IPS-15b (cell line): ENCODE data around the gene OR2A5.
"Not testable (repeated sequence)": the region's sequence is repeated elsewhere in the genome, so short reads cannot be mapped to it uniquely, and the experiment has no call there.

Experiments
- H3K27me3 ChIP-seq: one replicate; pipeline ENCODE4 v1.6.1; 2013; ENCODE audit warnings: low read length; ENCODE audit not compliant: control insufficient read depth, insufficient read depth
- H3K36me3 ChIP-seq: one replicate; pipeline ENCODE4 v1.6.1; 2013; ENCODE audit warnings: low read length; ENCODE audit not compliant: control insufficient read depth, insufficient read depth
- H3K4me1 ChIP-seq: one replicate; pipeline ENCODE4 v1.6.1; 2013; ENCODE audit warnings: mild to moderate bottlenecking, low read length; ENCODE audit not compliant: control insufficient read depth, insufficient read depth
- H3K4me3 ChIP-seq: one replicate; pipeline ENCODE4 v1.5.1; 2013; ENCODE audit warnings: low read depth, low read length
- H3K9ac ChIP-seq: one replicate; pipeline ENCODE4 v1.6.1; 2013; ENCODE audit warnings: low read depth, mild to moderate bottlenecking, low read length
- H3K9me3 ChIP-seq: one replicate; pipeline ENCODE4 v1.6.1; 2013; ENCODE audit warnings: mild to moderate bottlenecking, low read length; ENCODE audit not compliant: control insufficient read depth, insufficient read depth

OR2A5 gene

DNA sequence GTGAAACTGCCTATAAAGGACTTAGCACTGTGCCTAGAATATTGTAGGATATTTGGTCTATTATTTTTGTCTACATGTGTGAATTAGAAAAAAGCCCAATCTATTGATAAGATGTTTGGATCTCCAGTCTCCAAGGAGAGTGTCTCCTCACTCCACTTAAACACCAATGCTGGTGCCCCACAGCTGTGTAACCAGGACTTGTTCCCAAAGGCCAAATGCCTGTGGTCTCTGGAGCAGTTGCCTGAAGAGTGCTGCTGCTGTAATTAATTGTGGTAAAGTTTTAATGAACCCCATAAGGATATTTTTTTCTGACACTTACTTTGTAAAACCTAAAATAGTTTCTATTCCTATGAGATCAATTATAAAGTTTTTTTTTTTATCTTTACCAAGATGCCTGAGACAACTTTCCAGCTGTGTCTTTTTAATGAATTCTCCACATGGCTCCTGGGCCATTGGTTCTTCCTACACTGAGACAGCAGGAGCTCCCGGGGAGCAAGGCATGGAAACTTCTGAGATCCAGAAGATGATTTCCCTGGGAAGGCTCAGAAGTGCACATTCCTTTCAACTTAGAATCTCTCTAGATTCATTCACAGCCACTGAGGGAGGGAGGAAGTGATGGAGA is 11.2 kb upstream of the OR2A5 start:
- H3K36me3 ChIP-seq, result no peaks in the 10 kb centered on the region

DNA sequence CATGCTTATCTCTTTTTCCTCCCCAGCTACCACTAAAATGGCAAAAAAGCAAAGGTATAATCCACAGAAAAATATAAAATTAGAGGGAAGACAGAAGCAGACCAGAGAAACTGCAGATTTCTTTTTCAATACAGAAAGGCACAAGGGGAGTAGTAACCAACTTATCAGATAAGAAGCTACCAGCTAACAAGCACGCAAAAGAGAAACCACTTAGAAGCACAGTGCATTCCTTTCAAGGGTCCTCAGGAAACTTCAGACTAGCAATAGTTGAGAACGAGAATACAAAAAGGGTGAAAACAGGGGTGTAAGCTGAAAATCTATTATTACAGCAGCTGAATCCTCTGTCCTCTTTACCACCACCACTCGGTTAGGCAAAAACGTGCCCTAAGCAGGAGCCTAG is 9.9 kb upstream of the OR2A5 start:
- H3K9ac ChIP-seq, result no peak overlapping the region
- no peaks in the 10 kb centered on the region for H3K27me3 ChIP-seq
- no peaks in the 10 kb centered on the region for H3K36me3 ChIP-seq
- H3K4me1 ChIP-seq, result no peaks in the 10 kb centered on the region
- H3K9me3 ChIP-seq, result no peaks in the 10 kb centered on the region
- H3K4me3 ChIP-seq, result no peak overlapping the region

More for the DNA sequence above, 11.2 kb upstream of the OR2A5 start:
- no peaks in the 10 kb centered on the region for H3K9me3 ChIP-seq
- no peaks in the 10 kb centered on the region for H3K27me3 ChIP-seq
- H3K4me3 ChIP-seq, result no peak overlapping the region
- no peaks in the 10 kb centered on the region for H3K4me1 ChIP-seq
- H3K9ac ChIP-seq, result no peak overlapping the region

DNA sequence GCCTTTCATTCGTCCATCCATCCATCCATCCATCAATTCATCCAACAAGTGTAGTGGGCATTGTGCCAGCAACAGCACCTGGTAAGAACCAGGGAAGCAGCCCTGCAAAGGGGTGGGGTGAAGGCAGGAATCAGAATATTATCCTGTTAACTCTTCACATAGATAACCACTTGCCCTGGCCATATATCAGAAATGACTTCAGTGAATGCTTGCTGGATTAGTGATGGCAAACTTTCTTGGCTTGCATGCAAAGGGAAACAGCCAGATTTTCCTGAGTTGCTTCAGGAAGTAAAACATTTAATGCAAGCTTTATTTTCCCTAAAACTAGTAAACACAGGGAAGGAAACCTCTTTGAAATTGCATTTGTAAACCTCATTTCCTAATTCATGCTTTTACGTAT is 743 bp downstream of the OR2A5 start:
- H3K9ac ChIP-seq, result no peak overlapping the region
- H3K27me3 ChIP-seq, result no peaks in the 10 kb centered on the region
- H3K4me3 ChIP-seq, result no peak overlapping the region
- no peaks in the 10 kb centered on the region for H3K36me3 ChIP-seq
- H3K9me3 ChIP-seq, result no peaks in the 10 kb centered on the region
- no peaks in the 10 kb centered on the region for H3K4me1 ChIP-seq

DNA sequence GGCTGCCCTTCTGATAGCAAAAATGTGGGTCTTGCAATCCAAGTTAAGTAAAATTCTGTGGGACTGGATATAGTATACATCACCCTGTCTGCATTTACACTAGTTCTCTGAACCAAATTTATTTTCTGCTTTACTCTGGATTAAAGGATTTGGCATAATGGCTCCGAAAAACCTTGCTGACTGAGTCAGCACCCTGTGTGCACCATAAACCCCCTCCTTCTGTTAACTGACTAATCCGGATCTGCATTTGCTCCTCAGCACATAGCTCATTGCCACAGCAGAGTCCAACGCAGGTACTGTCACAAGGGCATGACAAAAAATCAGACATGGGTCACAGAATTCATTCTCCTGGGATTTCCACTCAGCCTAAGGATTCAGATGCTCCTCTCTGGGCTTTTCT is 1.3 kb downstream of the OR2A5 start:
- Histone ChIP-seq H3K9me3 (no peaks in the 10 kb centered on the region), H3K4me1 (no peaks in the 10 kb centered on the region), H3K4me3 (no peak overlapping the region), H3K9ac (no peak overlapping the region), H3K27me3 (no peaks in the 10 kb centered on the region), H3K36me3 (no peaks in the 10 kb centered on the region)

DNA sequence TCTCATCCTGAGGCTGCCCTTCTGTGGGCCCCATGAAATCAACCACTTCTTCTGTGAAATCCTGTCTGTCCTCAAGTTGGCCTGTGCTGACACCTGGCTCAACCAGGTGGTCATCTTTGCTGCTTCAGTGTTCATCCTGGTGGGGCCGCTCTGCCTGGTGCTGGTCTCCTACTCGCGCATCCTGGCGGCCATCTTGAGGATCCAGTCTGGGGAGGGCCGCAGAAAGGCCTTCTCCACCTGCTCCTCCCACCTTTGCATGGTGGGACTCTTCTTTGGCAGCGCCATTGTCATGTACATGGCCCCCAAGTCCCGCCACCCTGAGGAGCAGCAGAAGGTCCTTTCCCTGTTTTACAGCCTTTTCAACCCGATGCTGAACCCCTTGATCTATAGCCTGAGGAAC is 2.1 kb downstream of the OR2A5 start:
- H3K27me3 ChIP-seq, H3K9me3 ChIP-seq, H3K9ac ChIP-seq, H3K4me1 ChIP-seq, H3K4me3 ChIP-seq, H3K36me3 ChIP-seq: not testable (repeated sequence)

DNA sequence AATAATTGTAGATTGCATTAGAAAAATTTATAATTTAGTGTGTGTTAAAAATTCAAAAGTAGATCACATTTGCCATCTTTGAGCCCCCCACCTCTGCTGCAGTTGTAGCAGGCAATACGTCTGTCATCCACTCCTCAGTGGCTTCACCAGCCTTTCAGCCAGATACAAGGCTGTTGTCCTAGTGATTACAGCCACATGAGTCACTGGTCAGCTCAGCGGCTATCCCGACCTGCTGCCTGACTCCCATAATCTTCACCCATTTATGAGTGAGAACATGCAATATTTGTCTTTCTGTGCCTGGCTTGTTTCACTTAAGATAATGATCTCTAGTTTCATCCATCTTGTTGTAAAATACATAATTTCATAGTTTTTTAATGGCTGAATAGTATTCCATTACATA is 9.2 kb downstream of the OR2A5 start:
- Histone ChIP-seq H3K4me3 (no peak overlapping the region), H3K4me1 (no peaks in the 10 kb centered on the region), H3K9me3 (no peaks in the 10 kb centered on the region), H3K27me3 (no peaks in the 10 kb centered on the region), H3K36me3 (no peaks in the 10 kb centered on the region), H3K9ac (no peak overlapping the region)

DNA sequence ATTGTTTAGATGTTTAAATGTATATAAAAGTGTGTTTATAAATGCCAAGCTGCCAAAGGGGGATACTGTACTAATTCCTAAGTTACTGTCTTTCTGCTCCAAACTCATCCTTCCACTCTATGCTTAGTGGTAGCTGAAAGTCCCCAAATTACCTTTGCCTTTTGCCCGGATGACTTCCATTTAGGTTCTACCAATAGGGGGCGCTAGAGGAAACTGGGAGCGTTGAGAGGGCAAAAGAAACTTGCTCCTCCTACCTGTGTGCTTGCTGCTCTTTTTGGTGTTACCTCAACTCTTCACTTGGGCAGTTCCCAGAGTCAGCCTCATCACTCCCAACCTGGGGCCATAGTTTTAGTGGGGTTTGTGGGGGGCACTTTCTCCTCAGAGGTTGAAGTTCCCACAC is 15.0 kb downstream of the OR2A5 start:
- Histone ChIP-seq H3K4me1 (no peaks in the 10 kb centered on the region), H3K9me3 (no peaks in the 10 kb centered on the region), H3K27me3 (no peaks in the 10 kb centered on the region), H3K36me3 (no peaks in the 10 kb centered on the region), H3K4me3 (no peak overlapping the region), H3K9ac (no peak overlapping the region)

DNA sequence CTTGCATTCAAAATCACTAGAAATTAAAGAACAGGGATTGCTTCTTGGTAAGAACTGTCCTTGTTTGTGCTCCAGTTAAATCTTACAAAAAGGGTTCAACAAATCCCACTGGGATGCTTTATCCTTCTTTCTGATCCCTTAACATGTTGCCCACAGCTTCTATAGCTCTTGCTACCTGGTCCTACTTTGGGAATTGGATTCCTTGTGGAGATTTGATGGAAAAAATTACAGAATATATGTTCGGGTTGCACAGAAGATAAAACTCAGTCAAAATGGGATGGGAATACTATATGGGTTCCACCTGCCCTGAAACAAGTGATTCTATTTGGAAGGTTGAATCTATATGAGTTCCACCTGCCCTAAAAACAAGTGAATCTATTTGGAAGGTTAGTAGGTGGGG is 20.8 kb downstream of the OR2A5 start, which contains the start of gene OR2A25:
OR2A25 (plus strand) TSS at position 301 of the 400 bp plus-strand sequence. CDS start 4,409 bp downstream, outside the sequence.
- Histone ChIP-seq H3K4me1 (no peaks in the 10 kb centered on the region), H3K27me3 (no peaks in the 10 kb centered on the region), H3K9ac (no peak within 1 kb of the TSS), H3K4me3 (no peak within 1 kb of the TSS), H3K36me3 (no peaks in the 10 kb centered on the region), H3K9me3 (no peaks in the 10 kb centered on the region)

DNA sequence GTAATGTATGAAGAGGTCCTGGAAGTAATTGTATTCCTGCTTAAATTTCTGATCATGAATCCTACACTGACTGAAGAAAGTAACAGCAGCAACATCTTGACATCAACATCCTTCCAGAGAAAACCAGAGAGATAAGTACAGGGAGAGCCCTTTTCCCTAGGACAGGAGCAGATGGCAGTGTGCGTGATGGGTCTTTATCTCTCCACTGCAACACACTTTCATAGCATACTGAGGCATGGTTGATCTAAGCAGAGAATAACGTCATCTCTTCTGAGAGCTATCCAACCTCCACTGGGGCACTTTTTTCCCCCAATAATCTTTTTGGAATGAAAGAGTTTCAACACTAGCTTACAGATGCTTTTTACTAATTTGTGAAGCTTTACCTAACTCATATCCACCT is 21.2 kb downstream of the OR2A5 start:
- H3K9me3 ChIP-seq, result no peaks in the 10 kb centered on the region
- no peaks in the 10 kb centered on the region for H3K4me1 ChIP-seq
- no peak overlapping the region for H3K4me3 ChIP-seq
- H3K27me3 ChIP-seq, result no peaks in the 10 kb centered on the region
- no peak overlapping the region for H3K9ac ChIP-seq
- H3K36me3 ChIP-seq, result no peaks in the 10 kb centered on the region

DNA sequence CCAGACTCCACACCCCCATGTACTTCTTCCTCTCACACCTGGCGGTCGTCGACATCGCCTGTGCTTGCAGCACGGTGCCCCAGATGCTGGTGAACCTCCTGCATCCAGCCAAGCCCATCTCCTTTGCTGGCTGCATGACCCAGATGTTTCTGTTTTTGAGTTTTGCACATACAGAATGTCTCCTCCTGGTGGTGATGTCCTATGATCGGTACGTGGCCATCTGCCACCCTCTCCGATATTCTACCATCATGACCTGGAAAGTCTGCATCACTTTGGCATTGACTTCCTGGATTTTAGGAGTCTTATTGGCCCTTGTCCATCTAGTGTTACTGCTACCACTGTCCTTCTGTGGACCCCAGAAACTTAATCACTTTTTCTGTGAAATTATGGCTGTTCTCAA is 25.6 kb downstream of the OR2A5 start:
- Histone ChIP-seq H3K9ac (no peak overlapping the region), H3K4me1 (no peaks in the 10 kb centered on the region), H3K9me3 (no peaks in the 10 kb centered on the region), H3K27me3 (no peaks in the 10 kb centered on the region), H3K4me3 (no peak overlapping the region), H3K36me3 (no peaks in the 10 kb centered on the region)

DNA sequence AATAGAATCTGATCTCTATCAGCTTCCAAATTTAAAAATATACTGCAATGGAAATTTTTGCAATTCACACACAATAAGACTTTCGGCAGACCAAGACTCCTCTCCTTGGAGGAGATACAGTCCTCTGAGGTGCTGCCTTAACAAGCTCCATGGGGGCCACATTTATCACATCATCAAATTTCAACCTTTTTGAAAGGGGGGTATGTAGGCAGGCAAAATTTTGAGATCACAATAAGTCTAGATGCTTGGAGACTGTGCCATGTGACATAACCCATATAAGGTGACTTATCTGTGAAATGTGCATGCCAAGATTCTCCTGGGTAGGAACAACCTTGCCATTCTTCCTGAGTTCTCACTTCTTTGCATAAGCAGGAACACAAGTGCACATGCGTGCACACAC is 37.2 kb downstream of the OR2A5 start, which contains the start of gene OR2A12:
OR2A12 (plus strand) TSS at position 301 of the 400 bp plus-strand sequence. CDS start 8,830 bp downstream, outside the sequence.
- Histone ChIP-seq H3K4me1 (no peaks in the 10 kb centered on the region), H3K9me3 (no peaks in the 10 kb centered on the region), H3K4me3 (no peak within 1 kb of the TSS), H3K9ac (no peak within 1 kb of the TSS), H3K27me3 (no peaks in the 10 kb centered on the region), H3K36me3 (no peaks in the 10 kb centered on the region)

DNA sequence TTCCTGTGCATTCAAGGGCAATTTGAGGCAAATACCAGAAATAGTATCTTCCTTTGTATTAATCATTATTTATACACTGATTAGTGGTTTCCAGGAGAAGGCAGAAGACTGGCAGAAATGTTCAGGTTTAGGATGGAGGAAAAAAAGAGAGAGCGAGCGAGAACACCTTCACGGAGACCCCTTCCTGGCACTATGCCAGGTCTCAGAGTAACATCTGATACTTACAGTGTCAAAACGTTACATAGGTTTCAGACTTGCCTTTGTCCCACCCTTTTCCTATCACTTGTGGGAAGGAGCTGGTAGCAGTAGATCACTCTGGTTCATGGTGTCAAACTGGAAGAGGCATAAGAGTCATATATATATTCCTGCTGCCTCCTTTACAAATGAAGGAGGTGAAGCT is 38.0 kb downstream of the OR2A5 start:
- no peaks in the 10 kb centered on the region for H3K36me3 ChIP-seq
- H3K9ac ChIP-seq, result no peak overlapping the region
- no peaks in the 10 kb centered on the region for H3K4me1 ChIP-seq
- no peak overlapping the region for H3K4me3 ChIP-seq
- no peaks in the 10 kb centered on the region for H3K27me3 ChIP-seq
- H3K9me3 ChIP-seq, result no peaks in the 10 kb centered on the region
